NOMO-1 treated with DMSO at 0.1 percent for 48 hours (cell line): ENCODE measurements around the gene ANKRD13A.
"Not testable (repeated sequence)": the region's sequence is repeated elsewhere in the genome, so short reads cannot be mapped to it uniquely, and the experiment has no call there.

Experiments used
- DNase-seq: peaks from one replicate; lab custom pipeline; 2025; ENCODE audit not compliant: unreplicated experiment; lab: John Stamatoyannopoulos, UW

ANKRD13A gene

DNA sequence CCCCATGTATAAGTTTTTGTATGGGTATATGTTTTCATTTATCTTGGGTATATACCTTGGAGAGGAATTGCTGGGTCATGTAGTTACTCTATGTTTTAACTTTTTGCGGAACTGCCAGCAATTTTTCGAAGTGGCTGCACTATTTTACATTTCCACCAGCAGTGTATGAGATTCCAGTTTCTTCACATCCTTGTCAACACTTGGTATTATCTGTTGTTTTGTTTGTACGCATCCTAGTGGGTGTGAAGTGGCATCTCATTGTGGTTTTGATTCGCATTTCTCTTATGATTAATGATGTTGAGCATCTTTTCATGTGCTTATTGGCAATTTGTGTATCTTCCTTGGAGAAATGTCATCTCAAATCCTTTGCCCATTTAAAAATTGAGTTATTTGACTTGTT lies 6.9 kb downstream of the ANKRD13A start:
- DNase-seq: no peak

DNA sequence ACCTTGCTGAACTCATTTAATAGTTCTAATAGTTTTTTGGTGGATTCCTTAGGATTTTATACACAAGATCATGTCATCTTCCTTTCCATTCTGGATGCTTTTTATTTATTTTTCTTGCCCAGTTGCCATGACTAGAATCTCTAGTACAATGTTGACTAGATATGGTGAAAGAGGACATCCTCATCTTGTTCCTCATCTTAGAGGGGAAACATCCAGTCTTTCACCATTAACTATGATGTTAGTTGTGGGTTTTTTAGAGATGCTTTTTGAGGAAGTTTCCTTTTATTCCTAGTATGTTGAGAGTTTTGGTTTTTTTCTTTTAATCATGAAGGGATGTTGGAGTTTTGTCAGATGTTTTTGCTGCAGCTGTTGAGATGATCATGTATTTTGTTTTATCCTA lies 8.7 kb downstream of the ANKRD13A start:
- DNase-seq: peak; percentile 88

DNA sequence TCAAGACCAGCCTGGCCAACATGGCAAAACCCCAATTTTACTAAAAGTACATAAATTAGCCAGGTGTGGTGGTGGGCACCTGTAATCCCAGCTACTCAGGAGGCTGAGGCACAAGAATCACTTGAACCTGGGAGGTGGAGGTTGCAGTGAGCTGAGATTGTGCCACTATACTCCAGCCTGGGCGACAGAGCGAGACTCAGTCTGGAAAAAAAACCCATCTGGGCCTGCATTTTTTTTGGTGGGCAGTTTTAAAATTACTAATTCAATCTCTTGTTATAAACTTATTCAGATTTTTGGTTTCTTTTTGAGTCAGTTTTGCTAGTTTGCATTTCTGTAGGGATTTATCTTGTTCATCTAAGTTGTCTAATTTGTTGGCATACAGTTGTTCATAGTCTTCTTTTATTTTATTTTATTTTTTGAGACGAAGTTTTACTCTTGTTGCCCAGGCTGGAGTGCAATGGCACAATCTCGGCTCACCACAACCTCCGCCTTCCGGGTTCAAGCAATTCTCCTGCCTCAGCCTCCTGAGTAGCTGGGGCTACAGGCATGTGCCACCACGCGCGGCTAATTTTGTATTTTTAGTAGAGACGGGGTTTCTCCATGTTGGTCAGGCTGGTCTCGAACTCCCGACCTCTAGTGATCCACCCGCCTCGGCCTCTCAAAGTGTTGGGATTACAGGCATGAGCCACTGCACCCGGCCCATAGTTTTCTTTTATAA lies 9.6 kb downstream of the ANKRD13A start:
- not testable (repeated sequence) for DNase-seq

DNA sequence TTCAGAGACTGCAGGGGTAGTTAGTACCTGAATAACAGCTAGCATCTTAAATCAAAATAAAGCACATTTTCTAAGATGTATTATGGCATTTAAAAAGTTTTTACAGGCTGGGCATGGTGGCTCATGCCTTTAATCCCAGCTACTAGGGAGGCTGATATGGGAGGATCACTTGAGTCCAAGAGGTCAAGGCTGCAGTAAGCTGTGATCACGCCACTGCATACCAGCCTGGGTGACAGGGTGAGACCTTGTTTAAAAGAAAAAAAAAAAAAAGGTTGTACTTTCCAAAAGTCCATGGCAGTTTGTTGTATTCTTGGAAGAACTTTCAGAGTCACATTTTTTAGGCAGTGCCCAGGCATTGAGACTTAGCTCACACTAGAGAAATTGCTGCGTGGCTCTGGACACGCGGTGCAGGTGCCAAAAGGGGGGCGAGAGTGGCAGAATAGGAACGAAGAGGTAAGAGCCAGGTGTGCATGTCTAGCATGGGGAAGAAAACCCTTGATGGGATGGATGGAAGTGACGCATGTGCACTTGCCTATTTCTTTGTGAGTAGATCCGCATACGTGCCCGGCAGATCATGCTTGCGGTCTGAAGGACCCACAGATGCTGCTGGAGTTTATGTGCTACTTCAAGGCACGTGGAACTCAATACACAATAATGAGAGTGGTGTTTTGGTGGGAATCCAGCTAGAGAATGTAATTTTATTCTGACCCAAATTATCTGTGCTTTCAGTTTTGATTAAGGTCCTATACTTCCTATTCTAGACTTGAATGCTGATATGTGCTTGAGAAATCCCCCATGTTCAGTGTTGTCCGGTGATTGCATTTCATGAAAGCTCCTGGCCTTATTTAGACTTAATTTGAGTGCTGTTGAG lies 11.9 kb downstream of the ANKRD13A start:
- peak; percentile 6 for DNase-seq

DNA sequence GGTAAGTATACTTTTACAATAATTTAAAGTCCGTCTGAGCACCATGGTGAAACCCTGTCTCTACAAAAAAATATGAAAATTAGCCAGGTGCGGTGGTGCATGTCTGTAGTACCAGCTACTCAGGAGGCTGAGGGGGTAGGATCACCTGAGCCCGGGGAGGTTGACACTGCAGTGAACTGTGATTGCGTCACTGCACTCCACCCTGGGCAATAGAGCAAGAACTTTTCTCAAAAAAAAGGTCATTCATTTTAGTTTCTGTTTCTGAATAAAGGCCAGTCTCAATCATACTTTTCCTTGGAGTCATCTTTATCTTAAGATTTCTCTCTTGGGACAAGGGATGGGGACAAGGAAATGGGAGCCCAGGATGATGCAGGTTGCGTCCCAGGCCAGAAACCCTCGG lies 12.9 kb downstream of the ANKRD13A start:
- DNase-seq: peak; percentile 13

DNA sequence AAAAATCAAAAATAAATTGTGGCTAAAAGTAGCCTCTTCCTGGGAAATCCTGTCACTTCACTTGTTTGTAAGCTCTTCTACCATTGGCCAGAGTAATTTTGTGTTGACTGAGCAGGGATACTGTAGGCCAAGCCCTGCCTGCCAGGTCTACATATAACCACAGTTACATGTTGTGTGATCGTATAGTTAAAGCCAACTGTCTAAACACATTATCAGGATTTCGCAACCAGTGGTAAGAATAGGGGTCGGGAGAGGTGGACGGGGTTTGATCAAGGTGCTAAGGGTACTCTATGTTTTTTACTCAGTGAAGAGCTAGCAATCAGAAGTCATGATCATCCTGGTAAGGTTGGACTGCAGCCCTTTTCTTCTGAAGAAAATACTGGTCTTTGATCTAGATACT lies 13.4 kb downstream of the ANKRD13A start:
- peak; percentile 16 for DNase-seq

DNA sequence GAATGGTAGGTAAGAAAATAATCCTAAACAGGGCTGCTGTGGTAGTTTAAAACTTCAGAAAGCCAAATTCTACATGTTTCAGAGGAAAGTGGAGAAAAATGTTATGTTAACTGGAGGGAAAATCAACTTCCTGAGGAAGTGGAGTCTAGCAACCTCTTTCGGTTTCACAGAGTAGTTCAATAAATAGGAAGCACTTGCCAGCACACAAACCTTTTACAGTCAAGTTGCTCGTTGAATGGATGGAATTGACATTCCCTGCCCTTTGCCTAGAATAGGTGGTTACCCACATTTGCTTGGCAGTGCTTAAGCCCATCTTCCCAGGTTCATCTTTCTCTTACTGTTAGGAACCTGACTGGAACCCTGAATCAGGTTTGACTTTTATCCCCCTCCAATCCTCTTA lies 15.9 kb downstream of the ANKRD13A start:
- DNase-seq: peak; percentile 85

DNA sequence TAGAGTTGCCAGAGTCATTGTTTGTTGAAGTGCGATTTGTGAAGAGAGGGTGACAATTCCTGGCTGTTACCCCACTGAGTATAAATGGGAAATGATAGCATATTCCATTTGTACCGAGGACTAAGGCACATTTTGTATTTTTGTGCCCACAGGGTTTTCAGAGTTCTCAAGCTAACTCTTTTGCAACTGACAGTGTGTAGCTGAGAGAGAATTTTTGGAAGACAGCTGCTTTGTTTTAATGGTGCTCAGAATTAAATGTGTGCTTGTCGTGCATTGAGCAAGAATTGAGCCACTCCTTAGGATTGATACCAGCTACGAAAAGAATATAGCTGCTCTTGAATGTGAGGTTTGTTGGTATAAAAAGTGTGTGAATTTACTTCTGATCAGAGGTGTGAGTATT lies 21.7 kb downstream of the ANKRD13A start:
- no peak for DNase-seq

DNA sequence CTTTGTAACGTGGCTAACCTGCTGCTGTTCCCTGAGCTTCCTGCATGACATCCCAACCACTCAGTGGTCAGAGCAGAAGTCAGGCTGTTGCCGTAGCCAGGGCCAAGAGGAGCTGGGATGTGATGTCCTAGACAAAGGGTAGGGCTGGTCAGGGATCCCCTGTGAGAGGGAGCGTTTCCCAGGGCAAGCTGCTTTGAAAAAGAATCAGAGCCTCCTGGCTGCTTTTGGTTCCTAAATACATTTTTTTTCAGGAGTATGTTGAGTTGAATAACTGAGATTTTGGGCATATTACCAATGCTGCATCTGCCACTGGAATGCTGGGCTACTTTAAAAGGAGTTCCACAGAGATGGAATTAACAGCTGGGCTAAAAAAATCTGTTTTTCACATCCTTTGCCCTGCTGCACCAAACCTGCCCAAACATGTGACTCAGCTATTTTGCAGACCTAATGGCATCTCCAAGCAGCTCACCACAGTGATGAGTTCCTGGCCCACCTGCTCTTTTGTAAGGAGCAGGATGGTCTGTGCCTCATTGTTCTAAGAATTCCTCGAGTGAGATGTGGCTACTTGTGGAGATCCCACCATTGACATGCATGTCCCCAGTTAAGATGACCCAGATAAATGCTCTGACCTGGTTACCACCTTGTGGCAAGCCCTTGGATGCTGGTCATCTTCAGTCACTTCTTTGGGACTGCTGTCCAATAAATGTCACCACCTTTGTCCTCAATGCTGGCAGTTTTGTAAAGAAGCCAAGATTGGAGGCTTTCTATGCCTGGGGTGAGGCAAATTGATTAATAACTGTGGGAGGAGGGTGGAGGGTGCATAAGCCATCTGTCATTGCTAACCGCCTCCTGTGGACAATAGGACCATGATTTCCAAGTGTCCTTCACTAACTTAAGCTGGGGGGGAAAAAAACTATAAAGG lies 24.1 kb downstream of the ANKRD13A start:
- DNase-seq: no peak

DNA sequence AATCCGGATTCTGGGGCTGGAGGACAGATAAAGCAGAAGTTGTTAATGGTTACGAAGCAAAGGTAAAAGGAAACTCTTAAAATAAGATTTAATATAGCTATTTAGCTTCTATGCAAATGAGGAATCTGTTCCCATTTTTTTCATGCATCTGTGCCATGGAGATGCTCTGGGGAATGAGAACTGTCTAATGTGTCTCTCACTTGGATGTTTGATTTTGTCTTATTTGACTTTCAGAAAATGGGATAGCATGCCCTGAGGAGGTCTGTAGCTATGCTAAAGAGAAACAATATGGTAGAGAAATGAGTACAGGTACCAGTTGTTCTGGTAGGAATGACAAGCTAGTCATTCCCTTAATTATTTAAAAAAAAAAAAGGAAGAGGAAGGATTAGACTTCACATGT lies 24.8 kb downstream of the ANKRD13A start:
- DNase-seq: peak; percentile 36

DNA sequence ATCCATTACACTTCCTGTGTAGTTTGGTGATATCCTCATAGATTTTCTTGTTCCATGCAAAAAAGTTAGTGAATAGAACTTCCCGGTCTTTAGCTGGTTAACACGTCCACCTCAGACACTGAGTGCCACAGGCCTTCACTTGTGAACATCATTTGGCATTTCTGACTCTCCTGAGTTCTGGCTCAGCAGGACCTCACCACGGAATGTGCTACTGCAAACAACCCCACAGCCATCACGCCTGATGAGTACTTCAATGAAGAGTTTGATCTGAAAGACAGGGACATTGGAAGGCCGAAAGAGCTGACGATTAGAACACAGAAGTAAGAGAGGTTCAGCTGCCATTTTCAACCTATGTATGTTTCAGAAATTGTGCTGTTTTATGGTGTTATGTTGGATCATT lies 29.1 kb downstream of the ANKRD13A start:
- no peak for DNase-seq

DNA sequence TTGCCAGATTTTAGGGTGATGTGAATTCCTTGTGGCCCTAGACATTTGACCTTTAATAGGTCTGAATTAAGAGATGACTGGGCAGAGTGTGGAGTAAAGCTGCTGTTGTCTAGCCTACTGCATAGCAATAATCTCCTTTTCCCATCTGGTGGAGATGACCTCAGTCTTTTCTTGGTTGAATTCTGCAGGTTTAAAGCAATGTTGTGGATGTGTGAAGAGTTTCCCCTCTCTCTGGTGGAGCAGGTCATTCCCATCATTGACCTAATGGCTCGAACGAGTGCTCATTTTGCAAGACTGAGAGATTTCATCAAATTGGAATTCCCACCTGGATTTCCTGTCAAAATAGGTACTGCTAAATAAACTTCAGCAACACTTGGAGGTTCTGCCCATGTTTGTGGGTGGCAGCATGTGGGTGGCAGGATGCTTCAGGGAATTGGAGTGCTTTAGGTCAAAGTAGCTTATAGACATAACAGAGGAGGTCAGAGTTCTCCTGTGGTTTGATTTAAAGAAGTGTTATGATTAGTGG lies 30.1 kb downstream of the ANKRD13A start:
- no peak for DNase-seq

DNA sequence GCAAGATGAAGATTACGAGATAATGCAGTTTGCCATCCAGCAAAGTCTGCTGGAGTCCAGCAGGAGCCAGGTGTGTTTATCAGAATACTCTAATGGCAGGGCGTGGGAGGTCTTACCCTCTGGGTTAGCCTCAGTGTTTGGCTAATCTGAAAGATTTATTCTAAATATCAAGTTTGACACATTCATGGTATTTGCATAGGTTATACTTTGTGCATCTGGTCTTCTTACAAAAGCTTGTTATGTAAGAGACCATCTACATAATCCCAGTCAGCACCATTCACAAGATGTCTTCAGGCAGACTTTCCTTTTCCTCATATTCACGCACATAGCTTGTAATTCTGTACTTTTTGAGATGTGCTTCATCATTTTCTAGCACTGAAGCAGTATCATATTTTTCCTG lies 34.7 kb downstream of the ANKRD13A start:
- DNase-seq: no peak

DNA sequence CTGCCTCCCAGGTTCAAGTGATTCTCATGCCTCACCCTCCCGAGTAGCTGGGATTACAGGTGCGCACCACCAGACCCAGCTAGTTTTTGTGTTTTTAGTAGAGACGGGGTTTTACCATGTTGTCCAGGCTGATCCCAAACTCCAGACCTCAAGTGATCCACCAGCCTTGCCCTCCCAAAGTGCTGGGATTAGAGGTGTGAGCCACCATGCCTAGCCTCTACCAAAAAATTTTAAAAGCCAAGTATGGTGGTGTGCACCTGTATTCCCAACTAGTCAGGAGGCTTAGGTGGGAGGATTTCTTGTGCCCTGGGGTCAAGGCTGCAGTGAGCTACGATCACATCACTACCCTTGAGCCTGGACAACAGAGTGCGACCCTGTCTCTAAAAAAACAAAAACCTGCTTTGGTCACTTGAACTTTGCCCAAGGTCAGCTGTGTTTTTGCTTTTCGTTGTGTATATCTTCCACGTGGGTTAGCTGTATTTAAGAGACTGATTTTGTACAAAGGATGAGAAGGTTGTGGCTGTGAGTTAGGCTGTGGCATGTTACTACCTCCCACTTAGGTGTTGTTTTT lies 36.4 kb downstream of the ANKRD13A start:
- DNase-seq: no peak

DNA sequence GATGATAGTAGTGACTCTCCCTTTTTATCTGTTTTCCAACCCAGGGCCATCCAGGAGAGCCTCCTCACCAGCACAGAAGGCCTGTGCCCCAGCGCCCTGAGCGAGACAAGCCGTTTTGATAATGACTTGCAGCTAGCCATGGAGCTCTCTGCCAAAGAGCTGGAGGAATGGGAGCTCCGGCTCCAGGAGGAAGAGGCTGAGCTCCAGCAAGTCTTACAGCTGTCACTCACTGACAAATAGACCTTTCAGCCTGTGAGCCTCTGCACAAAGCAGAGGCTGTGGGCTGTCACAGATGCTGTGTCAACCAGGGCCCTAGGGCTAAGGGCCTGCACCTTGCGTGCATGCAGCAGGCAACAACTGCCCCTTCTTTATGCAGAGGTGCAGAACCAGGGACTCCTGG lies 38.1 kb downstream of the ANKRD13A start:
- DNase-seq: no peak

DNA sequence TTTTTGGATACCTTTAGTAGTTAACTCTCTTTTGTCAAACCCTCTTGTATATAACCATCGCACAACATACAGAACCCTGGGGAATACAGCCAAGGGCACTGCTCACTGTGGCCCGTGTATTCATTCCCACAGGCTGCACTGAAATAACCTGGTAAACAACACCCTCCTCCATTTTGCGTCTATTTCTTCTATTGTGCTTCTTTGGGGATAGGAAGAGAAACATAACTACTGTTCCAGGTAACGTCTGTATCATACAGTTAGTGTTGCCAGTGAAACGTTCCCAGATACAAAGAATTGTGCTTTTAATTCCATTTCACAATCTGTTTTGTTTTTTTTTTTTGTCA lies 39.5 kb downstream of the ANKRD13A start:
- no peak for DNase-seq

DNA sequence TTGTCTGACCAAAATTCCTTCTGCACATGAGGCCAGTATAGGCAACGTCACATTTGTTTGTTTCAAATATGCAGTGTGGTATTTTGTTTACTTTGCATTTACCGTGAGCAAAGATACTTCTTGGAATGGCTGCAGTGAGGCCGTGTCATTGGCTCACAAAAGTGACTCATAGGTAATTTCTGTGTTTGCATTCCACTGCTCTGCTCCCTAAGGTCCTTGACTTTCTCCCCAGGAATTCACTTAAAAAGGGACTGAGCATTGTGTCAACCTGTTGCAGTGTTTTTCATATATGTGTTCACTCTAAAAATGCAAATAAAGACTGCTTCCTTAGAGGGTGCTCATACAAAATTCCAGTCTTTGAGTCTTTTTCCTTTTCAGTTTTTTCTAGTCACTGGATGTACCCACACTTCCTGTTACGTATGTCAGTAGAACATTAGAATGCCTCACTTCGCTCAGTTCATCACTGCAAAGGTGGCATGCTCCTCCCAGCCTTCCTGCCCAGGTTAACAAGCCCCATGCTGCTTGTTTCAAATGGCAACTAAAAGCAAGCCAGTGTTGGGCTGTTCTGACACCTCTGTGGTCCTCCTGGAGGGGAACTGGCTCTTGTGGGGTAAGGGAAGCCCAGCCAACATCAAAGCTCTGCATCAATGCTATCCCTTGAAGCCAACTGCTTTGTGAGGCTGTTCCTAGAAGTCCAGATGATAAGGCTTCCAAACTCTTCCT lies 40.0 kb downstream of the ANKRD13A start:
- DNase-seq: no peak

DNA sequence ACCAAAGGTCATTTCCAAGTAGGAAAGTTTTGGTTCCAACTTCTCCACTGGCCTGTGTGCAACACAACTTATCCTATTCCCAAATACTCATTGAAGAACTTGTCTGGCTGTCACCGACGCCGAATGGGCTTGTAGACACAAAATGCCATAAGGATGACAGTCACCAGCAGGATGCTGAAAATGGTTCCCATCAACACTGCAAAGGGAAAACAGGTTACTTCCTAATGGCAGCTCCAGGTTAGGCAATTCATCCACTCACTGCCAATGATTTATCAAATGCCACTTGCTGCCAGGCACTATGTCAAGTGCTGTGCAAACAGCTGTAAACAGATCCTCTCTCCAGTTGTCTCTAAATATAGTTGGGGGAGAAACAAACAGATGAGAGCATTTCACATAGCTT lies 43.0 kb downstream of the ANKRD13A start:
- DNase-seq: no peak

DNA sequence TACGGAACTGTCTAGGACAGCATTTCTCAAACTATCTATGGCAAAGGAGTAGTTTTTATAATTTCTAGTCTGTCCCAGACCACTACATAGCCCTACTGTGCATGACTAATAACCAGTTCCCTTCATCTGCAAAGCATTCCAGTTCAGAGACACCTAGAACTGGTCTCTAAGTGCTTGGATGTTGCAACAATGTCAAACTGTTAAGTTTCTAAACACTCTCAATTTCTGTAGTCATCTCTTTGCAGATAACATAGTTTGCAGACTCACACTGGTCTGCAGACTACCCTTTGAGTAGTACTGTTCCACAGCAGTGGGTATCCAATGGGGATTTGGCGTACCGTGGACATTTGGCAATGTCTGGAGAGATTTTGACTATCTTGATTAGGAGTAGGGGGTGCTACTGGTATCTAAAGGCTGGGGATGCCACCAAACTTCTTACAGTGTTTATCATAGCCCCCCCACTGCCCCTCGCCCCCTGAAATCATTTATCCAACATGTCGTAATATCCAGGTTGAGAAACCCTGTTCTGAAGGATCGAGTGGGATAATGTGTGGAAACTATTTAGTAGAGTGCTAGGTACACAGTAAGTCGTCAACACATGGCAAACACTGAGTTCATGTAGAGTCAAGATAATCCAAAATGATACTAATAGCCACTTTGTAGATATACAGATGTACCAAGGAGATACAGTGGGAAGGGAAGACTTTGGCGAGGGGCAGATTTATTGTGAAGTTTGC lies 47.4 kb downstream of the ANKRD13A start:
- peak; percentile 61 for DNase-seq
